ENCODE results near the gene TMEM43.

TMEM43 gene

DNA sequence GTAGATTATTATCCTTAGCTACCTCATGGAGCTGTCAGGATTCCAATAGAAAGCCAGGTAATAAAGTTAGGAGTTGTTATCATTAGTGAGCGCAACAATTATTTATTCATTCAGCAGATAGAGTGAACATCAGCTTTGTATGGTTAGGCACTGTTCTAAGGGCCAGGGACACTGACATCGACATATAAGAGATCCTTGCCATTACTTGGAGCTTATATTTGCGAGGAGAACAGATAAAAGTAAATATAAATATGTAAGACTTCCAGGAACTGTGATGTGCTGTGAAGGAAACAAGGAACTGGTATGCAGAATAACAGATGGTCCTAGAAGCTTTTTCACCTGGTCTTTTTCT is 54.2 kb downstream of the TMEM43 start:
- DNase-seq = no peak

DNA sequence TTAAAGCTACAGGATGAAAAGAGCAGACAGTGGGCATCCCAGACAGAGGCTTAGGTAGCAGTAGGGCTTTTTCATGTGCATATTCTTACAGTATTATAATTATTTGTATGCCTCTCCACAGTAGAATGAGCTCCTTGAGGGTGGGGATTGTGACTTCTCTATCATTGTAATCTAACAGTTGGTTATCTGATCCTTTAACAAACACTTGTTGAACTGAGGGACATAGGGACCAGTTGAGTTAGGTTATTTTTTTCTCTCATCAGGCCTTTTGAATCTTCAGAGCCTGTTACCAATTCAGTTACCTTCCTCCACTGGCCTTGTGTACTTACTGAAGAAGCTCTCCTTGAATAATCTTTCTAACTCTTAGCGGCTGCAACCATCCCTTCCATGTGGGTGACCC is 54.9 kb downstream of the TMEM43 start:
- DNase-seq = no peak

DNA sequence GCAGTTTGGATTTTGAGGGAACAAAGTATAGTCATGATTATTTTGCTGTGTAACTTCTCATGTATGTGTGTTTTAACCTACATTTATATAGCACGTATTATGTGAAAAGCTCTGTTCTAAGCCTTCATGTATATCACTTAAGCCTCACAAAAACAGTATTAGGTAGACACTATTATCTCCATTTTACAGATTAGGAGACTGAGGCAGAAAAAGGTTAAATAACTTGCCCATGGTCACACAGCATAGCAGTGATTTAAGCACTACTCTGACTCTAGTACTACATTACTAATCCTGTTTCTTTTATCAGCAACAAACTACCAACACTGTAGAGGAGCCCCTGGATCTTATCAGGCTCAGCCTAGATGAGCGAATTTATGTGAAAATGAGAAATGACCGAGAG is 56.4 kb downstream of the TMEM43 start:
- DNase-seq = no peak

DNA sequence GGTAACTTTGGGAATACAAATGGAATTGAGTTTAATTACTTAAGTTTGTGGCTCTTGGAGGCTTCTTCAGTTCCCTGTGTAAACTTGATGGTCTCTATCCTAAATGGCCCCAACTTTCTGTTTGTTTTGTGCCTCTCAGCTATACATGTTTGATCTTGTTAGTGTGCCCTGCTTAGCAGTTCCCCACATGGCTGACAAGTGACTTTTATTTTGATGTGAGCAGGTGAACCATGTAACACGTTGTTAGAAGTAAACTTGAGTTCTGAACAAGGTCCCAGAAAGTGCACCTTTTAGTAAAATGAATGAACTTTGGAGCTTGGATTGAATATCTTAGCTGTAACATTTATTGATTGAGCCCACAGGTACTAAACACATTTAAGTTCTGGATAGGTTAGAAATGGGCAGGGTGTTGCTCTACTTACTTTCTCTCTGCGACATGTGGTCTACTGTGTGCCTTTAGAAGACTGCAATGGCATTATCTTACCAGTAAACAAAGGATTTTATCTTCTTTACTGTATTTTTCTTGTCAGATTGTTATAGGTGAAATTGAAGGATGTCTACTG is 58.2 kb downstream of the TMEM43 start:
- no peak for DNase-seq

DNA sequence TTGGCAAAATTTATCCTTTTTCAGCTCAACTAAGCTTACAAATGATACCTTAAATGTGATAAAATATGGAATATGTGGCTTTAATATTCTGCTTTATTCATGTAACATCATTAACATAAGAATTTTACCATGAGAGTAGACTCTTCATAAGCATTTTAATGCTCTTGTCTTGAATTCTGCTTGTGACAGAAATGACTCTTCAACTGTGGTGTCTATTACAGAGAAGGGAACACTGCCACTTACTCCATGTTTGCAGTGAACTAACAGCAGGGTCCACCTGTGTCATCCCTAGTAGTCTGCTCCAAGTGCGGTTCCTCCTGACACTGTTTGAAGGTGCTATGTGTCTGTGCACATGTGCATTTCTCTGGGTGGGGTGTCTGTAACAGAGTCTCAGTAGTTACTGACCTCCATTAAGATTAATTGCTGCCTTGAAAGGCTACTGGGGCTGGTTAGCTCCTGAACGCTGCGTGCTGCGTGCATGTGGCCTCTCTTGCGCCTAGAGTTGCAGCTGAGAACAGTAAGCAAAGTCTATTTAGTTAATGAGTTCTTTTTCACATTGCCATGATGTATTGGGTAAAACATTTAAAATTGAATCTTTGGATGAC is 62.1 kb downstream of the TMEM43 start:
- DNase-seq = no peak

DNA sequence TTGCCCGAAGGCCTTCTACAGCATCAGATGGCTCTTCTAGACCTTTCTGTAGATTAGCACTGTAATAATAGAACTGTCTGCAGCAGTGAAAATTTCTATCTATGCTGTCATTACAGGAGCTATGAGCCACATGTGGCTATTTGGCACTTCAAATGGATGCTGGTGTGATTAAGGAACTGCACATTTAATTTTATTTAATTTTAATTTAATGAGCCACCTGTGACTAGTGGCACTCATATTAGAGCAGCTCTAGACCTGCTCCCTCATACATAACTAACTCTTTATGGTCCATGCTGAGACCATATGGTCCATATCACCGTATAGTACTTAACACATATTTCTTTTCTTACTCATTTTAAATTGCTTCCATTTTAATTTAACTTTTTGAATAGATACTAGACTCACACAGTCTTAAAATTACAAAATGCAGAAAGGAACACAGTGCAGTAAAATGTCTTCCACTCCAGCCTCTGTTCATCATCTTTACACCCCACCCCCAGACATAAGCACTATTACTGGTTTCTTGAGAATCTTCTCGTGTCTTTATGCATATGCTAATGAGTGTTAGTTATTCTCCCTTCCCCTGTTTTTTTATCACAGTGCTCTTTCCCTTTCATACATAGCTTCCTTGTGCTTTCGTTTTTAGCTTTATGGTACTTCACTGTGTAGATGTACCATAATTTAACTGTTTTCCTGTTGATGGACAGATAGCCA is 63.3 kb downstream of the TMEM43 start:
- no peak for DNase-seq

All from eye (tissue), 1 donor.